Right lobe of liver (tissue), 6 donors: Measurements from ENCODE around the gene SPATA2L. TPM values are rescaled to one million over a fixed set of nuclear protein-coding genes. Genes with fewer than 3 reads are reported as not detected.
A peak's percentile ranks its signal among the peaks of the same experiment; 100 is the strongest.
"Not testable (repeated sequence)": the region's sequence is repeated elsewhere in the genome, so short reads cannot be mapped to it uniquely, and the experiment has no call there.

Experiments
- ATAC-seq, 4 donors: fragments of 200-7000 bp; cut with Tn5 transposase; one replicate each; pipeline ENCODE4 v1.9.1; 2020; ENCODE audit warnings: mild to moderate bottlenecking in 4 of 4, moderate library complexity in 4 of 4
- DNase-seq, 3 donors: peaks; one replicate each; pipeline ENCODE4 v3.0.0-alpha.2; 2020
- H3K27ac ChIP-seq, 3 donors: fragments of 200-600 bp; one replicate each; pipeline ENCODE4 v1.8.0; 2022
- H3K27me3 ChIP-seq, 2 donors: fragments of 200-600 bp; one replicate each; pipeline ENCODE4 v1.8.0; 2022
- H3K36me3 ChIP-seq, 4 donors: fragments of 200-600 bp; sonication (generic) in 1 of 4; one replicate each; pipeline versions ENCODE4 v1.5.1 to v1.8.0; 2017 to 2022; ENCODE audit warnings: control low read depth in 1 of 4
- H3K4me1 ChIP-seq, 4 donors: fragments of 200-600 bp; sonication (generic) in 1 of 4; one replicate each; pipeline versions ENCODE4 v1.5.1 to v1.8.0; 2017 to 2022; ENCODE audit warnings: control low read depth in 1 of 4
- H3K4me3 ChIP-seq, 3 donors: fragments of 200-600 bp; one replicate each; pipeline ENCODE4 v1.8.0; 2022
- H3K9me3 ChIP-seq, 4 donors: fragments of 200-600 bp; sonication (generic) in 1 of 4; one replicate each; pipeline versions ENCODE4 v1.5.1 to v1.8.0; 2017 to 2022; ENCODE audit warnings: control low read depth in 1 of 4
- CTCF ChIP-seq, 4 donors: fragments of 200-600 bp in 3 of 4; fragments of 450-650 bp in 1 of 4; IDR thresholded peaks; one replicate each; pipeline versions ENCODE4 v1.5.1 to v1.8.0; 2016 to 2022; ENCODE audit warnings: antibody characterized with exemption in 4 of 4, mild to moderate bottlenecking in 2 of 4
- POLR2A ChIP-seq: fragments of 450-650 bp; IDR thresholded peaks from one replicate; pipeline ENCODE4 v1.6.1; 2017; ENCODE audit warnings: antibody characterized with exemption, mild to moderate bottlenecking
- WGBS: methylation state at CpG from one replicate; pipeline ENCODE4 v1.1.6; 2018; ENCODE audit warnings: low coverage, low lambda C conversion rate; ENCODE audit not compliant: insufficient coverage; ENCODE audit errors: missing lambda C conversion rate; 5-methylcytosine and 5-hydroxymethylcytosine counted together
- intact Hi-C, 2 donors: fragments of 100-400 bp; cut with DNase I; formaldehyde crosslinking; loops; one replicate each; pipeline versions ENCODE4 v1.11.2 to v1.14.1; 2022
- total RNA-seq, 6 experiments: library from RNA; depleted of rRNA in 2 of 6; stranded (reverse); fragments of >200 nt in 2 of 6; fragmentation: NEBNext Ultra II Directional in 3 of 6; extraction: Animal tissue kit (Norgen Biotek cat#: 25700) in 3 of 6; gene quantifications; one replicate each; pipeline versions ENCODE4 v1.1.0 to v1.2.4, GENCODE V29; 2016 to 2023
- donor health status: DM: no; HTN: yes; CAD: no.
- donor health status: DM: no; HTN: no; CAD: no.
- donor health status: DM: no; HTN: no; CAD: no.
- donor health status: DM: no; HTN: yes; CAD: no.
- donor health status: DM: no; HTN: yes; CAD: no.

Gene SPATA2L
- total RNA-seq, 6 experiments from 2014 or later = 5.6 to 17.9 (median 11.2) TPM

- ATAC-seq, H3K27me3 ChIP-seq, H3K27ac ChIP-seq, H3K36me3 ChIP-seq, H3K4me3 ChIP-seq, DNase-seq, intact Hi-C loops, H3K9me3 ChIP-seq: not testable (repeated sequence)
- 58% methylated on average over 3 of the region's 7 CpGs for WGBS
- peaks cover 0 to 12% (median 0%) of the 10 kb centered on the region in 4 donors for H3K4me1 ChIP-seq
- TF ChIP-seq CTCF (IDR thresholded peaks at IDR 0.05) = peak in 2 of 4 donors; percentile 20 to 35
These were observed 34.5 kb downstream of the SPATA2L start for GRCh38 chr16:89667000-89667399.

- H3K27me3 ChIP-seq, H3K27ac ChIP-seq, DNase-seq, H3K9me3 ChIP-seq, intact Hi-C loops, H3K4me3 ChIP-seq, ATAC-seq, H3K36me3 ChIP-seq: not testable (repeated sequence)
- WGBS = 84% methylated on average over 8 of the region's 11 CpGs
- H3K4me1 ChIP-seq = peaks cover 0 to 12% (median 0%) of the 10 kb centered on the region in 4 donors
These were observed 37.3 kb downstream of the SPATA2L start for GRCh38 chr16:89664238-89664637.

GRCh38 chr16:89661215-89661614, 40.3 kb downstream of the SPATA2L start:
- DNase-seq = no peak
- 88% methylated on average over 8 of the region's 9 CpGs for WGBS
- intact Hi-C loops = no loop called here
- no peaks in the 10 kb centered on the region for H3K9me3 ChIP-seq
- no peak for ATAC-seq
- TF ChIP-seq CTCF (IDR thresholded peaks at IDR 0.05) (no peak), POLR2A (no peak)
- no peaks in the 10 kb centered on the region for H3K36me3 ChIP-seq
- H3K4me3 ChIP-seq = no peak overlapping the region
- no peak overlapping the region for H3K27ac ChIP-seq
- H3K27me3 ChIP-seq = no peaks in the 10 kb centered on the region
- H3K4me1 ChIP-seq = peaks cover 0 to 9% (median 0%) of the 10 kb centered on the region in 4 donors

GRCh38 chr16:89660146-89660545, 41.4 kb downstream of the SPATA2L start:
- Histone ChIP-seq H3K27me3 (no peaks in the 10 kb centered on the region), H3K4me3 (no peak overlapping the region), H3K4me1 (peaks cover 0 to 10% (median 0%) of the 10 kb centered on the region in 4 donors), H3K36me3 (no peaks in the 10 kb centered on the region), H3K9me3 (no peaks in the 10 kb centered on the region), H3K27ac (no peak overlapping the region)
- 97% methylated on average over 6 of the region's 7 CpGs for WGBS
- no peak for DNase-seq
- intact Hi-C loops = no loop called here
- no peak for TF ChIP-seq CTCF (IDR thresholded peaks at IDR 0.05)
- no peak for TF ChIP-seq POLR2A
- no peak for ATAC-seq

GRCh38 chr16:89658221-89658879, 43.2 kb downstream of the SPATA2L start:
- peak in 3 of 4 donors; percentile 7 to 31 (median 15) for ATAC-seq
- no peaks in the 10 kb centered on the region for H3K36me3 ChIP-seq
- H3K27me3 ChIP-seq = no peaks in the 10 kb centered on the region
- intact Hi-C loops = no loop called here
- peak overlapping the region in 2 of 3 donors; percentile 13 to 63 for H3K27ac ChIP-seq
- no peaks in the 10 kb centered on the region for H3K9me3 ChIP-seq
- DNase-seq = peak in 1 of 3 donors; percentile 57
- peak overlapping the region; percentile 83 to 100 (median 98) for H3K4me3 ChIP-seq
- 14% methylated on average over 25 of the region's 27 CpGs for WGBS
- H3K4me1 ChIP-seq = peaks cover 0 to 13% (median 0%) of the 10 kb centered on the region in 4 donors
- TF ChIP-seq CTCF (IDR thresholded peaks at IDR 0.05) = no peak
- no peak for TF ChIP-seq POLR2A
